ENCODE results near the gene OAS2.
A peak's percentile ranks its signal among the peaks of the same experiment; 100 is the strongest.

OAS2 gene, protein sequence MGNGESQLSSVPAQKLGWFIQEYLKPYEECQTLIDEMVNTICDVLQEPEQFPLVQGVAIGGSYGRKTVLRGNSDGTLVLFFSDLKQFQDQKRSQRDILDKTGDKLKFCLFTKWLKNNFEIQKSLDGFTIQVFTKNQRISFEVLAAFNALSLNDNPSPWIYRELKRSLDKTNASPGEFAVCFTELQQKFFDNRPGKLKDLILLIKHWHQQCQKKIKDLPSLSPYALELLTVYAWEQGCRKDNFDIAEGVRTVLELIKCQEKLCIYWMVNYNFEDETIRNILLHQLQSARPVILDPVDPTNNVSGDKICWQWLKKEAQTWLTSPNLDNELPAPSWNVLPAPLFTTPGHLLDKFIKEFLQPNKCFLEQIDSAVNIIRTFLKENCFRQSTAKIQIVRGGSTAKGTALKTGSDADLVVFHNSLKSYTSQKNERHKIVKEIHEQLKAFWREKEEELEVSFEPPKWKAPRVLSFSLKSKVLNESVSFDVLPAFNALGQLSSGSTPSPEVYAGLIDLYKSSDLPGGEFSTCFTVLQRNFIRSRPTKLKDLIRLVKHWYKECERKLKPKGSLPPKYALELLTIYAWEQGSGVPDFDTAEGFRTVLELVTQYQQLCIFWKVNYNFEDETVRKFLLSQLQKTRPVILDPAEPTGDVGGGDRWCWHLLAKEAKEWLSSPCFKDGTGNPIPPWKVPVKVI

DNA sequence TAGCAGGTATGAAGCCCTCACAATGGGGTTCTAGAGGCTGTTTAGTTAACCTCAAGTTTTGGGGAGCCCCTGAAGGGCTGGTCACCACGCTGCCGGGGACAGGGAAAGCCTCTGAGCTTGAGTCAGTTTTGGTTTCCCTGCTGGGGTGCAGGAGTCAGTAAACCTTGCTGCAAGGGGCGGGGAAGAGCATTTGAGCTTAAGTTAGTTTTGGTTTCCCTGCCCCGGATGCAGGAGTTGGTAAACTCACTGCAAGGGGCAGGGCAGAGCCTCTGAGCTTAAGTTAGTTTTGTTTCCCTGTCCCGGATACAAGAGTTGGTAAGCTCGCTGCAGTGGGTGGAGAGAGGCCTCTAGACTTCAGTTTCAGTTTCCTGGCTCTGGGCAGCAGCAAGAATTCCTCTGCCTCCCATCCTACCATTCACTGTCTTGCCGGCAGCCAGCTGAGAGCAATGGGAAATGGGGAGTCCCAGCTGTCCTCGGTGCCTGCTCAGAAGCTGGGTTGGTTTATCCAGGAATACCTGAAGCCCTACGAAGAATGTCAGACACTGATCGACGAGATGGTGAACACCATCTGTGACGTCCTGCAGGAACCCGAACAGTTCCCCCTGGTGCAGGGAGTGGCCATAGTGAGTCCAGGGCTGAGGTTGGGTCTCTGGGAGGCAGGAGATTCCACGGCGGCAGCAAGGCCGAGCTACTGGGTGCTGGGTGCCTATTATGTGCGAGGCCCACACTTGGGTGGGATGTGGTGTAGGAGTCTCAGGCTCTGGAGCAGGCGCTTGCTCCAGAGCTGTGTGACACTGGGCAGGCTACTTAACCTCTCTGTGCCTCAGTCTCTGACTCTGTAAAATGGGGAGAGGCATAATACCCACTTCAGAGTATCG is at the start of gene OAS2:
TSS of gene OAS2 (plus strand) at position 357 of the 878 bp plus-strand sequence. CDS start at position 447, 90 bp downstream.
- DNase-seq = peak in 15 of 51 donors; percentile 6 to 33 (median 12)

GRCh38 chr12:112928978-112929377 is 49.3 kb upstream of the OAS2 start:
- no peak for DNase-seq

GRCh38 chr12:112929715-112930114 is 48.6 kb upstream of the OAS2 start:
- no peak for DNase-seq

- DNase-seq = no peak
Observed at GRCh38 chr12:112930350-112930749, 48.0 kb upstream of the OAS2 start.

- DNase-seq = no peak
Observed at GRCh38 chr12:112932485-112933128, 45.7 kb upstream of the OAS2 start.

DNA sequence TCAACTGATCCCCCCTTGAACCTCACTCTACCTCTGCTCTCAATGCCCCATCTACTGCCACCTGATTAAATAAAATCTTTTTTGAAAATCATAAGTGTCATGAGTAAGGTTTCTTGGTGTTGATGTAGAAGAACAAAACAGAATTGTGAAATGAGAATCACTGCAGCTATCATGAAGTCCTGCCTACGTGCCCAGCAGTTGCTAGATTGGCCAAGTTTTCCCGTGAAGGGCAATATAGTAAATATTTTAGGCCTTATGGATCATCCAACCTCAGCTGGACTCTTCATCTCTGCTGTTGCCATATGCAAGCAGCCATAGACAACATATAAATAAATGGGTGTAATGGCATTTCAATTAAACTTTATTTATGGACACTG is 45.2 kb upstream of the OAS2 start:
- DNase-seq = no peak

GRCh38 chr12:112936264-112936663 is 42.1 kb upstream of the OAS2 start:
- DNase-seq = no peak

DNA sequence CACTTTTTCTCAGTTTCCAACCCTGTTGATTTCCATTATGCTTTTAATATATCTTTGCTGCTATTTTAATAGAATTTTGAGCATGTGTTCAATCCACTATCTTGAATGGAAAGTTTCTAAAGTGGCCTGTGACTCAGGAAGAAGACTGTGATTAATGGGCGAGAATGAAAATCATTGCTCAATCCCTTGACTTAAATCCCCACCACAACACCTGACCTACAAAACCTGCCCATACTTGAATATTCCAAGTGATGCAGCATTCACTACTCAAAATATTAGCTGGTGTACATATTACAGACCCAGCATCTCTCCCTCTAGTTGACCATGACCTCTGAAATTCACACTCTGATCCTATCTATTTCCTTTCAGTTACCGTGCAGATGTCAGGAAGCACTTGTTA is 41.4 kb upstream of the OAS2 start:
- no peak for DNase-seq

GRCh38 chr12:112937741-112938719 is 40.3 kb upstream of the OAS2 start, which contains the start of gene OAS3:
Gene OAS3 (plus strand): TSS chr12:112938474. CDS start chr12:112938531, 57 bp downstream.
- peak in 40 of 51 donors; percentile 8 to 57 (median 34) for DNase-seq

GRCh38 chr12:112938751-112939150 is 39.6 kb upstream of the OAS2 start:
- DNase-seq = no peak

DNA sequence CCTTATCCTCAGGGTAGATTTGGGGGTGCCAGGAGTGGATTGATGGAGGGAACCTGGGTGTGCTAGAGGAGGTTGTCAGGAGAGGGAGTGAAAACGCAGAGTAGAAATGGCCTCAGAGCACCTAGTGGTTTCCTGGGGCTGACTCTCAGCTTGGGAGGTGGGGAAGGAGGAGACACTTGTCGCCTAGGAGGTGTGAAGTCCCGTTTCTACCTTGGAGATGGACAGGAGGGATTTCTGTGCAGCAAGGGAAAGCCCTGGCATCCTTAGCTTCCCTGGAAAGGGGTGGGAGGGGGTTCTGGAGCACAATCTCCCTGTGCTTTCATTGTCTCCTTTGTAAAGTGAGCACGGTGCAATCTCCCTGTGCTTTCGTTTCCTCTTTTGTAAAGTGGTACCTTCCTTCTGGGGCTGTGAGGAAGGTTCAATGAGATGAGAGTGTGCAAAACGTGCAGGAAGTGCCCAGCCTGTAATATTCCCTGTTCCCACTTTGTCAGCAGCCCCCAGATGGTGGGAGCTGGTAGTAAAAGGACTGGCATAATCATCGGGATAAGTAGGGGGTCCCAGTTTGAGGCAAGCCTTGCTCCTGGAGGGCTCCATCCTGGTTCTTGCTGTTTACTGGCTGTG is 38.4 kb upstream of the OAS2 start:
- no peak for DNase-seq

DNA sequence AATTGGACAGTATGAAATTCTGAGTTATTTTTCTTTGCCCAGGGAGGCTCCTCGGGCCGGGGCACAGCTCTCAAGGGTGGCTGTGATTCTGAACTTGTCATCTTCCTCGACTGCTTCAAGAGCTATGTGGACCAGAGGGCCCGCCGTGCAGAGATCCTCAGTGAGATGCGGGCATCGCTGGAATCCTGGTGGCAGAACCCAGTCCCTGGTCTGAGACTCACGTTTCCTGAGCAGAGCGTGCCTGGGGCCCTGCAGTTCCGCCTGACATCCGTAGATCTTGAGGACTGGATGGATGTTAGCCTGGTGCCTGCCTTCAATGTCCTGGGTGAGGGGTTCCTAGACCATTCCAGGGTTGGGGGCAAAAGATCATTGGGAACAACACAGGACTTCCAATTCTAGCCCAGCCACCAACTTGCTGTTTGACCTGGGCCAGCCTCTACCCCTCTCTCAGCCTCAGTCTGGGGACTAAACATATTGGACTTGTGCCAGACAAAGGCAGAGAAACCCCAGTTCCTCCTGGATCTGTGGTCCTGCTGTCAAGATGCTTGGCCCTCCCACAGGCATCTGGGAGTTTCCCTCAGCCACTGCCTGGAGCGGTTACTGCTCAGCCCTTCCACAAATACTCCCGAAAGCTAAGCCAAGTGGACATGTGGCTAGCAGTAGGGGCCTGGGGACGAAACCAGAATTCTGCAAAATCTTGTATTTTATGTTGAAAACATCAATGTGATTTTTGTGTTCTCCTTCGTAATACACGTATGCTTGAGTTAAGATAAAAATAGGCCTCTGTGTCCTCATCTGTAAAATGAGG is 36.6 kb upstream of the OAS2 start:
- DNase-seq = no peak

DNA sequence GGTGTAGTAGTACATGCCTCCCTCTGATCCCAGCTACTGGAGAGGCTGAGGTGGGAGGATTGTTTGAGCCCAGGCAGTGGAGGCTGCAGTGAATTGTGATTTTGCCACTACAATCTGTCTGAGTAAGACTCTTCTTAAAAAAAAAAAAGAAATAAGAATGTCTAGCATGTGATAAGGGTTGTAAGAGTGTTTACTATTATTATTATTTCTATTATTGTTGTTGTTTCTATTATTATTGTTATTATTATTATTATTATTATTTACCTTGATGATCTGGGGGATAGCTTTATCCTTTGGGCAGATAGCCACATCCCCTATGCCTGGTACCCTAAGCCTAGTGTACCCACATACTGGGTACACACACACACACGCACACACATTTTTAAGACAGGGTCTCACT is 35.7 kb upstream of the OAS2 start:
- no peak for DNase-seq

DNA sequence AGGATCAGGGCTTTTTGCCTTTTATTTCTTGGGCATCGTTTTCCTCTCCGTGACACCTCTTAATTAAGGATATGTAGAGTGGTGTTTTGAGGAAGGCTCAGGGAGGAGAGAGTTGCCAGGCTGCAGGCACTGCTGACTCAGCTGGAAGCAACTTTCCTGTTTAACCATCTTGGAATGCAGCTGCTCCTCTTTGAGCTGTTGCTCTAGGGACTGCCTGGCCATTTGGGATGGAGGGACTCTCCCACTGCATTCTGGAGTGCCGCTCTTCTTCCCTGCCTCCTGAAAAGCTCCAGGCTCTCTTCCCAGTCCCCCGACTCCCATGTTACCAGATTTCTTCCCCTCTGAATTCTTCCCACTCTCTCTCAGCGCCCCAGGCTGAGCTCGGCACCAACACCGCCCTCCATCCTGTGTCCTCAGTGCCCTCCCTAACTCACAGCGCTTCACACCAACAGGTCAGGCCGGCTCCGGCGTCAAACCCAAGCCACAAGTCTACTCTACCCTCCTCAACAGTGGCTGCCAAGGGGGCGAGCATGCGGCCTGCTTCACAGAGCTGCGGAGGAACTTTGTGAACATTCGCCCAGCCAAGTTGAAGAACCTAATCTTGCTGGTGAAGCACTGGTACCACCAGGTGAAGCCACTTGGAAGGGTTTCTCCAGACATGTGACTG is 34.2 kb upstream of the OAS2 start:
- DNase-seq = no peak

GRCh38 chr12:112945515-112945914 is 32.8 kb upstream of the OAS2 start:
- DNase-seq = no peak

DNA sequence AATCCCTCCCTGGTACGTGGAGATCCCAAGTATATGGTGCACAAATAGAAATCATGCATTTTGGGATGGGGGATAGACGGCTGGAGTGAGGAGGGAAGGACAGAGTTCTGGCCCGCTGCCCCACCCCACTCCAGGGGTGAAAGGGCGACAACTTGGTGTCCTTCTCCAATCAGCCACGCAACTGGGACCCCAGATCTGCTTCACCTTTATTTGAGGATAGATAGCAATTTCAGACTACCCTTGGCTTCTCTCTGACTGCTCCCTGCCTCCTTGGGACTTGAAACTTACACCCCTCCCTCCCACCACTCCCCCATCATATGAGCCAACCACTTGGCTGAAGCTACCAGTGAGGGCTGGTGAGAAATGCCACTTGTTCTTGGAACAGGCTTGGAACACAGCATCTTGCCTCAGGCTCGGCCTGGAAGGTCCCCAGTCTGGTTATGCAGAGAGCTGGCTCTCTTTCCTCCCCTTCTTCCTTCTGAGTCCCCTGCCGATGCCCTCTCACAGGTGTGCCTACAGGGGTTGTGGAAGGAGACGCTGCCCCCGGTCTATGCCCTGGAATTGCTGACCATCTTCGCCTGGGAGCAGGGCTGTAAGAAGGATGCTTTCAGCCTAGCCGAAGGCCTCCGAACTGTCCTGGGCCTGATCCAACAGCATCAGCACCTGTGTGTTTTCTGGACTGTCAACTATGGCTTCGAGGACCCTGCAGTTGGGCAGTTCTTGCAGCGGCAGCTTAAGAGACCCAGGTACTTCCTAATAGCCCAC is 31.9 kb upstream of the OAS2 start:
- peak in 1 of 51 donors; percentile 12 for DNase-seq

- no peak for DNase-seq
Observed at GRCh38 chr12:112947314-112947713, 31.0 kb upstream of the OAS2 start.
